ENCODE measurements around the gene CADM2.

DNA sequence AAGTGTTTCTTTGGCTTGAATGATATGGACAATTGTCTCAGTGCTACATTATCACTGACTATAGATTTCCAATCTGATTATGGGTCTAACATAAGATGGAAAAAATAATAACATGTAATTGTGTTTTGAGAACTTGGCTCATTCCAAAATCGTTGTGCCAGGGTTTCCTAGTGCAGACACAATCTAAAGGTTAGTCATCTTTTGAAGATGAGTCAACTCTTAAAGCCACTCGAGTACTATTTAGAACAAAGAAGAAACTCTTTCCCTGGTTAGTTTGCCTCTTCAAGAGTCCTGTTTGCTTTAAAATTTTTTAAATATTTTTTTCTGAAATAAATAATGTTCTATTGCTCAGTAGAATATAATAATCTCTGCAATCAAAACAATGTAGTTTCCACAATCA, 301.0 kb downstream of the CADM2 start:
- no peak for TF ChIP-seq EZH2 (IDR thresholded peaks at IDR 0.05; ENCODE audit: insufficient read depth, poor library complexity, severe bottlenecking)
- no peak for TF ChIP-seq EZH2phosphoT487 (IDR thresholded peaks at IDR 0.05; ENCODE audit: insufficient read depth, low read depth)
